NT2/D1 (cell line): Measurements from ENCODE around the gene RAB11FIP4.

Experiments used
- SUZ12 ChIP-seq: IDR thresholded peaks from 2 replicates; pipeline ENCODE4 v1.6.1; 2011; ENCODE audit not compliant: insufficient read length, insufficient read depth; ENCODE audit errors: extremely low read depth
- YY1 ChIP-seq: IDR thresholded peaks from 2 replicates; pipeline ENCODE4 v1.6.1; 2011; ENCODE audit not compliant: insufficient read length, insufficient read depth
- ZNF274 ChIP-seq: IDR thresholded peaks from 2 replicates; pipeline ENCODE4 v1.6.1; 2011; ENCODE audit warnings: mild to moderate bottlenecking, low read depth, low read length

DNA sequence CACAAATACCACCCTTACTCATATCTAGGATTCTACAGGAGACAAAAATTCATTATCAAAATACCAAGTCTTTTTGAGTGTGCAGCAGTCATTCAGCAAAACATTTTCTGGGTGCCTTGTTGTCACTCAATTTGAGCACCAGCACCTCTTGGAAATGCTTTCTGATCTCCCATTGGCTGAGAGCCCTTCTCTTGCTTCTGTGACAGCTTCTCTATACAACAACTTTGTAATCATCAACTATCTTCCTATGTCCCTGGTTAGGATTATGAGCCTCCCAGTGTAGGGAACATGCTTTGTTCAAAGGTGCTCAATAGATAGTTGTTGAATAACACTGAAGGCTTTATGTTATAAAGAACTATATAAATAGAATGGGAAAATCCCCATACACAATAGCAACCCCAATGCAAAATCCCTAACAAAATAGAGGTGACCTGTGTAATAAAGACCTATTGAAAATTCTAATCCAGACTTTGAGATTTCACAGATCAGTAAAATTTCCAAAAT lies 10.3 kb upstream of the RAB11FIP4 start:
- TF ChIP-seq SUZ12 (no peak), YY1 (no peak), ZNF274 (no peak)
